ENCODE data around the gene TNS1. TPM values are rescaled to one million over a fixed set of nuclear protein-coding genes. Genes with fewer than 3 reads are reported as not detected.

TNS1 gene
- total and polyA plus RNA-seq, 2 donors from 2014 or later, result 44.8 to 471 TPM

DNA sequence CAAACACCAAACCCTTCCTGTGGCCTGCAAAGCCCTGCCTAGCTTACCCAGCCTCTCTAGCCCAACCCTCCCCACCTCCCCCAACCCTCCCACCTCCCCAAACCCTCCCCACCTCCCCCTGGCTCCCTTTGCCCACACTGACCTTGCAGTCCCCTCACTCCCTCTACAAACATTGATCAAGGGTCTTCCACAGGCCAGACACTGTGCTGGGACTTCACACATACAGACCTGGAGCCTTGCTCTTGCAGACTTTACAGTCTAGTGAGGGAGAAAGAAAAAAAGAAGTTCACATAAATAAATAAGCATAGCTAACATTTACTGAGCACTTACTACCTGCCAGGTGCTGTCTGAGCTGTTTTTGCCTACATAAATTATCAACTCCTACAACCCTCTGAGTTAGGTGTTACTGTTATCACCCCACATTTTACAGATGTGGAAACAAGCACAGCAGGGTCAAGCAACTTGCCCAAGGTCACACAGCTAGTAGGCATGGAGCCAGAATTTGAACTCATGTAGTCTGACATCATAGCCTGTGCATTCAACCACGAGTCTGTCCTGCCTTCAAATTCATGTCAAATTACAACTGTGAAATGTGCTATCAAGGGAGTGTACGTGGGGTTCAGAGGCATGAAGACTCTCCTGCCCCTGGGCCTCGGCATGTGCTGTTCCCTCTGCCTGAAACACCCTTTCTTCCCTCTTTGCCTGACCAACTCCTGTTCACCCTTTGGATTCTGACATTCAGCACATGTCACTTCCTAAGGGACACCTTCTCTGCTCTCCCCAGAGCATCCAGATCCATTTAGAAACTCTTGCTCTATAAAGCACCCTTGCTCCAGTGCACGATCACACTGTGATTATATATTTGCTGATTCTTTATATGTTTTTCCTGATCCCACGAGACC lies 209.9 kb downstream of the TNS1 start:
- H3K4me3 ChIP-seq (ENCODE audit: low read length in 3 of 3), result no peak overlapping the region
- intact Hi-C loops (cut with DNase I), result loop anchor here (10.0 kb wide), 1 partner anchor 92 kb away; no protein-coding TSS in a partner anchor
- no peak overlapping the region for H3K27ac ChIP-seq (ENCODE audit: low read depth in 2 of 2, low read length in 2 of 2)
- TF ChIP-seq, protein P1, sequence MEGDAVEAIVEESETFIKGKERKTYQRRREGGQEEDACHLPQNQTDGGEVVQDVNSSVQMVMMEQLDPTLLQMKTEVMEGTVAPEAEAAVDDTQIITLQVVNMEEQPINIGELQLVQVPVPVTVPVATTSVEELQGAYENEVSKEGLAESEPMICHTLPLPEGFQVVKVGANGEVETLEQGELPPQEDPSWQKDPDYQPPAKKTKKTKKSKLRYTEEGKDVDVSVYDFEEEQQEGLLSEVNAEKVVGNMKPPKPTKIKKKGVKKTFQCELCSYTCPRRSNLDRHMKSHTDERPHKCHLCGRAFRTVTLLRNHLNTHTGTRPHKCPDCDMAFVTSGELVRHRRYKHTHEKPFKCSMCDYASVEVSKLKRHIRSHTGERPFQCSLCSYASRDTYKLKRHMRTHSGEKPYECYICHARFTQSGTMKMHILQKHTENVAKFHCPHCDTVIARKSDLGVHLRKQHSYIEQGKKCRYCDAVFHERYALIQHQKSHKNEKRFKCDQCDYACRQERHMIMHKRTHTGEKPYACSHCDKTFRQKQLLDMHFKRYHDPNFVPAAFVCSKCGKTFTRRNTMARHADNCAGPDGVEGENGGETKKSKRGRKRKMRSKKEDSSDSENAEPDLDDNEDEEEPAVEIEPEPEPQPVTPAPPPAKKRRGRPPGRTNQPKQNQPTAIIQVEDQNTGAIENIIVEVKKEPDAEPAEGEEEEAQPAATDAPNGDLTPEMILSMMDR (IDR thresholded peaks at IDR 0.05; ENCODE audit: borderline replicate concordance, extremely low read depth, insufficient read depth), result no peak
- FAIRE-seq (no peak), DNase-seq (no peak)
- H3K36me3 ChIP-seq (ENCODE audit: control insufficient read depth in 2 of 3, insufficient read depth in 3 of 3, low read length in 3 of 3), result peaks cover 0 to 8% (median 6%) of the 10 kb centered on the region in 3 donors
- H3K27me3 ChIP-seq (ENCODE audit: control insufficient read depth, insufficient read depth, low read length), result no peaks in the 10 kb centered on the region
- no peak overlapping the region for H3K9ac ChIP-seq (ENCODE audit: low read length in 3 of 3)
- H3K4me1 ChIP-seq (ENCODE audit: control insufficient read depth in 2 of 3, insufficient read depth in 2 of 3, low read depth in 1 of 3, low read length in 3 of 3), result peaks cover 0 to 13% (median 0%) of the 10 kb centered on the region in 3 donors
- peaks cover 0 to 2% (median 0%) of the 10 kb centered on the region in 3 donors for H3K9me3 ChIP-seq (ENCODE audit: control insufficient read depth in 2 of 3, insufficient read depth in 1 of 3, low read length in 3 of 3)

- Histone ChIP-seq H3K27ac (ENCODE audit: low read depth in 2 of 2, low read length in 2 of 2) (no peak overlapping the region), H3K4me1 (ENCODE audit: control insufficient read depth in 2 of 3, insufficient read depth in 2 of 3, low read depth in 1 of 3, low read length in 3 of 3) (peaks cover 0 to 13% (median 0%) of the 10 kb centered on the region in 3 donors), H3K4me3 (ENCODE audit: low read length in 3 of 3) (no peak overlapping the region), H3K9ac (ENCODE audit: low read length in 3 of 3) (no peak overlapping the region), H3K27me3 (ENCODE audit: control insufficient read depth, insufficient read depth, low read length) (no peaks in the 10 kb centered on the region), H3K9me3 (ENCODE audit: control insufficient read depth in 2 of 3, insufficient read depth in 1 of 3, low read length in 3 of 3) (peaks cover 0 to 2% (median 0%) of the 10 kb centered on the region in 3 donors), H3K36me3 (ENCODE audit: control insufficient read depth in 2 of 3, insufficient read depth in 3 of 3, low read length in 3 of 3) (peaks cover 0 to 10% (median 6%) of the 10 kb centered on the region in 3 donors)
- intact Hi-C loops (cut with DNase I), result loop anchor here (10.0 kb wide), 1 partner anchor 93 kb away; no protein-coding TSS in a partner anchor
- FAIRE-seq (no peak), DNase-seq (no peak)
- TF ChIP-seq, protein P1 (IDR thresholded peaks at IDR 0.05; ENCODE audit: borderline replicate concordance, extremely low read depth, insufficient read depth), result no peak
Measured at GRCh38 chr2:217791551-217791950, 211.2 kb downstream of the TNS1 start.

GRCh38 chr2:217790681-217791392 lies 212.0 kb downstream of the TNS1 start:
- no peak for FAIRE-seq
- TF ChIP-seq, protein P1 (IDR thresholded peaks at IDR 0.05; ENCODE audit: borderline replicate concordance, extremely low read depth, insufficient read depth), result no peak
- Histone ChIP-seq H3K36me3 (ENCODE audit: control insufficient read depth in 2 of 3, insufficient read depth in 3 of 3, low read length in 3 of 3) (peaks cover 0 to 10% (median 6%) of the 10 kb centered on the region in 3 donors), H3K27ac (ENCODE audit: low read depth in 2 of 2, low read length in 2 of 2) (no peak overlapping the region), H3K27me3 (ENCODE audit: control insufficient read depth, insufficient read depth, low read length) (no peaks in the 10 kb centered on the region), H3K9ac (ENCODE audit: low read length in 3 of 3) (no peak overlapping the region), H3K4me3 (ENCODE audit: low read length in 3 of 3) (no peak overlapping the region), H3K9me3 (ENCODE audit: control insufficient read depth in 2 of 3, insufficient read depth in 1 of 3, low read length in 3 of 3) (peaks cover 0 to 2% (median 0%) of the 10 kb centered on the region in 3 donors), H3K4me1 (ENCODE audit: control insufficient read depth in 2 of 3, insufficient read depth in 2 of 3, low read depth in 1 of 3, low read length in 3 of 3) (peaks cover 0 to 10% (median 0%) of the 10 kb centered on the region in 3 donors)
- intact Hi-C loops (cut with DNase I), result loop anchor here (10.0 kb wide), 1 partner anchor 94 kb away; no protein-coding TSS in a partner anchor
- DNase-seq, result no peak
